SW 1271 (cell line): ENCODE data around the gene TMTC4.
"Not testable (repeated sequence)": the region's sequence is repeated elsewhere in the genome, so short reads cannot be mapped to it uniquely, and the experiment has no call there.

Experiments used
- DNase-seq, 2 experiments: peaks; one replicate each; lab custom pipeline; 2025; lab: John Stamatoyannopoulos, UW

The TMTC4 gene

DNA sequence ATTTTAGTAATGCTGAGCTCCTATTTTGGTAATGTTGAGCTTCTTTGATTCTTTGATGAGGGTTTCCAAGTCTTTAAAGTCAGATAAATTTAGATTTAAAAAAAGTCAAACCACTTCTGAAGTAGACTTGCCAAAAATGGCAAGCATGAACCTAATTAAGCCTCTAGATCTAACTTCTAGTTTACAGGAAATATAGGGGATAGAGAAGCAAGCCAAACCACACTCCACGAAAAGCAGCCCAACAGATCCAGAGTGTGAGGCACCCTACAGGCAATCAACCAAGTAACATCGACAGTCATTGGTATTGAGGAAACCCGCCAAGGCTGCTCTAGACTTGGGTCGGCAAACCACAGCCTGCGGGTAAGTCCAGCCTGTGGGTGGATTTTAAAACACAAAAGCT is 89.7 kb downstream of the TMTC4 start:
- no peak for DNase-seq

DNA sequence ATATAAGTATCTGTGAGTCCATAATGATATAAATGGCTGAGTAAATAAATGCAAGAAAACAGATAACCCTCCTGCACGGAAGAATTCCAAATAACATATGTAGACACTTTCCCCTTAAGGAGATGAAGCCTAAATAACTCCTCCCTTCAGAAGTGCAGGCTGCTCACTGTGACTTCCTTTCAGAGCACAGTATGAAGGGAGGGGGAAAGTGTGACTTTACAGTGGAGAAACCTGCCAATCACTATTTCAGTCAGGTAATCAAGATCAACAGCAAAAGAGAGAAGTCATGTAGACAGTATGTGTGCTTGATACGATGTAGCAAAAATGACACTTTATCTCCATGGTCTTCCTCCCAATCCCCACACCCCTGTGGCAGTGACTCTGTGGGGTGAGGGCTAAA is 93.1 kb downstream of the TMTC4 start:
- DNase-seq = no peak

DNA sequence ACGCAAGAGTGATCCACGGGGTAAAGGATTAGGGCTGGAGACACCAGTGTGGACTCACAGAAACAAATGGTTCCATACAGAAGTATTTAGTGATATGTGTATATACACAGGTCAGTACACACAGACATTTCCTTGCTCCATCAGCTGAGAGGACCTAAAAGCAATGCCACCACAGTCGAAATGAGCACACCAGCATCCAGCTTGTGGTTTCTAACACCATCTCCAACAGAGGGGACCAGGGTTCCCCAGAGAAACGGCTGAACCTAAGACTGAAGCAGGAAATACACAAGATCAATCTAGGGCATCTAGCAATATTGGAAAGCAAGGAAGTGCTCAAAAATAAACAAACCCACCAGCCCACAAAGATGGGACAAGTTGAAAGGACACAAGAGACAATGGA is 93.6 kb downstream of the TMTC4 start:
- no peak for DNase-seq

DNA sequence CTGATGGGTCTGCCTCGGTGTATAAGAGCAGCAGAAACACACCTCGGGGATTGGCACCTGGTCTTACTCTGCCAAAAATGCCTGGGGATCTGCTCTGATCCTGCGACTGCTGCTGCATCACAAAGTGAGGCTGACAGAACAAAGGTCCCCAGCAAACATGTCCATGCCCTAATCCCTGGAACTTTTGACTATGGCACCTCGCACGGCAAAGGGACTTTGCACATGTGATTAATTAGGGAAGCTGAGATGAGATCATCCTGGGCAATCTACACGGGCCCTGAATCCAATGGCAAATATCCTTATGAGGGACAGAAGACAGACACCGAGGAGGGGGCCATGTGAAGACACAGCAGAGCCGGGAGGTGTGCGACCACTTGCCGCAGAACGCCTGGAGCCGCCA is 94.5 kb downstream of the TMTC4 start:
- no peak for DNase-seq

DNA sequence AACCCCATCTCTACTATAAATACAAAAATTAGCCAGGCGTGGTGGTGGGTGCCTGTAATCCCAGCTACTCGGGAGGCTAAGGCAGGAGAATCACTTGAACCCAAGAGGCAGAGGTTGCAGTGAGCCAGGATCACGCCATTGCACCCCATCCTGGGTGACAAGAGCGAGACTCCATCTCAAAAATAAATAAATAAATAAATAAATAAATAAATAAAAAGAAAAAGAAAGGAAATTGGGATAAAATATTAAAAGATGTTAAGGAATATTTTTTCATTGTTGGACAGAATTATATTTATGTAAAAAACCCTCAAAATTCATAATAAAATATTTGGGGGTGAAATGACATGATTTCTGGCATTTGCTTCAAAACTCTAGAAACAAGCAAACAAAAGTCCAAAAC is 97.4 kb downstream of the TMTC4 start:
- not testable (repeated sequence) for DNase-seq

DNA sequence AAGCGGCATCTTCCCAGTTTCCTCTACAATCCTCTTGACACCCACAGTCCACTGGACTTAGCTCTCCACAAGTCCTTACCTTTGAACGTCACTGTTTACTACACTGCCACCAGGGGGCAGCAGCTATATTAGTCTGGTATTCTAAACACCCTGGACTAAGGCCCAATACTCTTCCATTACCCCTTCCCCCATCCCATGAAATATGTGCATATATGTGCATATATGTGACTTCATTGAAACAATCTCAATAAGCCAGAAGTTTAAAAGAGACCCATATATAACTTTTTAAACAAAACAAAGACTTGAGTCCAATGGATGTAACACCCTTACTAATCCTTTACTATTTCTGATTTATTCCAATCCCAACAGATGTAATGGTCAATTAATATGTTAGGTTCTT is 101.5 kb downstream of the TMTC4 start:
- peak; percentile 44 to 80 for DNase-seq

DNA sequence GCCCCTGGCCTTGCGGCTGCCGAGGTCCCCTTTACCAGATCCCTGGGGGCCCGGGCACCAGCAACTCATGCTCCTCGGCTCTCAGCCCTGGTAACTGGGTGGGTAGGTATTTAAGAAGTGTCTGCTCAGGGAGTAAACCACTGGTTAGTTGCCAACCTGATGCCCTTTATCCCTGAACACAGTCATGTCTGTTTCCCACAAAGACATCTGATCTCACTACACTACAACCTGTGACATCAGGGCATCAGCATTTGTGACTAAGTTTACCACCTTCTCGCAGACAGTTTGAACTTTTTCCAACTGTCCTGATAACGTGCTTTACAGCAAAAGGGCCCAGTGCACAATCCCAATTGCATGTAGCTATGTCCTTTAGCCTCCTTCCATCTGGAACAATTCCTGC is 108.1 kb downstream of the TMTC4 start:
- DNase-seq = no peak

DNA sequence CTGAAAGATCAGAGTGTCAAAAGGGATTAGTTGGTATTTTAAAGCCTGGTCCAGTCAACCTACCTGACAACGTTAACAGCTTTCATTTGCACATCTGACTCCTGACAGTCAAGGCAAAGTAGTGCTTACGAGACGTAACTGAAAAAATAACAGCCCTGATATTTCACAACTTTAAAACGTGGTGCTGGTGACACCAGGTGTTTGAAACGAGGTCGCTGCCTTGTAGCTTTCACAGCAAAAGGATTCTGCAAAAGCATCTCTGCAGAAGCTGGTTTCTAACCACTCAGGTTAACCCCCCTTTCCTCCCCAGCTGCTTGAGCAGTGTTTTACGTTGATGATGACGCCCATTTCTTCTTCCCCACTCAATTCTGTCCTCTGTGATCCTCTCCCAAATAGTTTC is 109.3 kb downstream of the TMTC4 start:
- no peak for DNase-seq

DNA sequence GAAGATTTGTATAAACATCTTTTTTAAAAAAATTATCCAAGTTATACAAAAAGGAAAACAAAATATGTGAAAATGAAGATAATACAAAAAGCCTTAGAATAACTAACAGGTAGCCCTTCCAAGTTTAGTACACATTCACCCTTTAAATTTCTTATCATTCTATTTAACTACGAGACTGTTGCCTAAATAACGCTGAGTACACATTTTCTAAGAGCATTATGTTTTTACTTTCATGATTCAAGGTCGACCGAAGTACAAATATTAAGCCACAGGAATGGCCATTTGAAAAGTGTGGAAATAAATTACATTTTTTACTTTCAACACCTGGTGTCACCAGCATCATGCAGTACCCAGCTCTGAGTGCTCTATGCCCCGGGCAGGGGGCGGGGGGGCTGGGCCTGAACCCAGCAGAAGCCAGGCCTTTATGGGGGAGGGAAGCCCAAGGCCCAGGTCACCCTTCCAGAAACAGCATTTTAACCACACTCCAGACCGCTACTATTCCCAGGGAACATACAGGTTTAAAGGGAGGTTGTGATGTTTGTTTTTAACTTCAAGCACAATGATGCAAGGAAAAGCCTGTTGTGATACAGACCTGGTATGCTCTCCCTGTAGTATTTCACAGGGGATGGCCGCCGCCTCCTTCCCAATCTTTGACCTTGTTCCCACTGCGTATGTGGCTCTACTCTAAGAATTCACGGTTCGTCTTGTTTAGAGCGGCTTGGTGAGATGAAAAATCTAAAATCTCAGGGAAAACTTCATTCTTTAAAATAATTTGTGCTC is 110.0 kb downstream of the TMTC4 start:
- no peak for DNase-seq

DNA sequence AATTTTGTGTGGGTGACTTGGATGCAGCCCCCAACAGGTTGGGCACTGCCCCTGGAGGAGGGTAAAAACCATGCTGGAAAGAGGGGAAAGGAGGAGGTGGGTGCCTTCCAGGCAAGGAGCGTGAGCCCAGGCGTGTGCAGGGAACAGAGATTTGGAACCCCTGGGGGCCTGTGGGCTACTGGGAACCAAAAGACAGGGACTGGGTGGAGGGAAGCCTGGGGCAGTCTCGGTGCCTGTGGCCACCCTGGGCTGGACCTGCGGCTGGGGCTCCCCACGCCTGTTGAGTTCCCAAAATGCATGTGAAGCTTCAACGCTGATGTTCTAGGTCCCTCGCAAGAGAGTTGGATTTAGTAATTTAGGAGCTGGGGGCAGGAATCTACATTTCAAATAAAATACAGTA is 110.8 kb downstream of the TMTC4 start:
- no peak for DNase-seq

DNA sequence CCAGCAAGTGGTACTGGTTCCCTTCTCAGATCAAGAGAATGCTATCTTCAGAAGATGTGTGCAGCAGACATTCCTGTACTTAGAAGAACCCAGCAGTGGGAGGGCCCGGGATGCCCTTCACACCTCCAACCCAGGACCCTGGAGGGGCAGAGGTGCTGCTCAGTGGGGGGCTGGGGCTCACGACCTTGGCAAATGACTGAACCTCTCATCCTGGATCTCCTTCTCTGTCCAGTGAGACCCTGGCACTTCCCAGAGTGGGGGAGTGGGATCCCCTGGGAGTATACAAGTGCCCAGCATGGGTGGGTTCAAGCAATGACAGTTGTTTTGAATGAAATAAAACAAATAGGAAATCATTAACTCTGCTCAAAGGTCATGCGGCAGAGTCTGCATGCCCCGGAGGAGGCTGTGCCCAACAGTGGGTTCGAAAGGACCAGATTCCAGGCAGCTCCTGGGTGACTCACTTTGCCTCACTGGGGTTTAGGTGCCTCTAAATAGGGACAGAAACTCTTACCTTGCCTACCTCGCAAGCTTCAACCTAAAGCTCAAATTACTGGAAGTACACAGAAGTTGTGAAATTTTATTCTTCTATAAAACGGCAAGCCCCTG is 112.9 kb downstream of the TMTC4 start:
- no peak for DNase-seq

DNA sequence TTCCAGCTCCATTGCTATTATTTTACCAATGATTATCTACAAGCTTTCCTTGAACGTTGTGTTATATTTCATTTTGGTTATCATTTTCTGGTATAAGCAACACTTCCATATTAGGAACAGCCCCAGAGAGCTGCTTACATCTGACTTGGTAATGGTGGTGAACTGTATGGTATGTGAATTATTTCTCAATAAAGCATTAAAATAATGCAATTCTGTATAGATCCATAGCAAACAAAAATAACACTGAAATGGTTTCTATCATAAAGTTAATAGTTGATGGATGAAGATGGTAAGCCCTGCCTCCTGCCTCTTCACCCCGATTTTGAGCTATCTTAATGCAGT is 113.5 kb downstream of the TMTC4 start:
- no peak for DNase-seq

DNA sequence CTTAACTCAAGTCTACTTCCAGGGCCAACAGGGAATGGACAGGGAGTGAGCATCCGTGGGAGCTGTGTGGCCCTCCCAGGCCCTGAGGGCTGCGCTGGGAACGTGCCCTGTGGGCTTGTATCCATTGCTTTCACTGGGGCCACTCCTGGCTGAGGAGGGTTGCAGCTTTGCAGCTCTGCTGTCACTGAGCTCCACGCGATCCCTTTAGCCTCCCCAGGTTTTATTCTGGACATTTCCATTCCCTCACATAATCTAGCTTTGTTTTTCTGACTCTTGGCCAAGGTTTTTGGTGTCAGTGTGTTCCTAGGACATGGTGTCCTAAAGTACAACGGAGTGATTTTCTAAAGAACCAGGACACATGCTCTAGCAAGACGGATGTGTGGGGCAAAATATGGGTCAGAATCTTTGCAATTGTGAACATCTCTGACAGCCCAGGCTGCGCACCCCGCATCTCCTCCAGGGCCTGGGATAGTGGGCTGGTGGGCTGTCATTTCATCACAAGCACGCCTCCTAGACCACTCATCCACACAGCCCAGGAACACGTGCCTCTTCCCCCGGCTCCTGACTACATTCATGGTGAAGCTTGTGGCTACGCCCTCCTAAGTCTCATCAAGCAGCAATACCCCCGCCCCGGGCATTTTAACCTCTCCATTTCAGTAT is 114.0 kb downstream of the TMTC4 start:
- no peak for DNase-seq

DNA sequence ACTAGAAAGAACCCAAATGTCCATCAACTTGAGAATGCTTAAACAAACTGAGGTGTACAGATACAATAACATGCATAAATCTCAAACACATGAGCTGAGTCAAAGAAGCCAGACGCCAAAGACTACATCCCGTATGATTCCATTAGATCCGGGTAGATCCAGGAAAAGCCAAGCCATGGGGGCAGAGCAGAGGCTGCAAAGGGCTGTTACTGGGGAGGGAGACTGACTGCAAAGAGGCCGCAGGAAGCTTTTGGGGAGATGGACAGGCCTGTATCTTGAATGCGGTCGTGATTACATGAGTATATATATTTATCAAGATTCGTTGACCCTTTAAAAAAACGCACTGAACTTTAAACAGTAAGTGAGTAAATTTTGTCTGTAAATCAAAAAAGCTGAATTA is 114.7 kb downstream of the TMTC4 start:
- no peak for DNase-seq
